ENCODE data around the gene NR1H2. TPM values are rescaled to one million over a fixed set of nuclear protein-coding genes. Genes with fewer than 3 reads are reported as not detected.

Gene NR1H2
- total RNA-seq, 1 experiment from 2014 or later: 40.3 TPM

DNA sequence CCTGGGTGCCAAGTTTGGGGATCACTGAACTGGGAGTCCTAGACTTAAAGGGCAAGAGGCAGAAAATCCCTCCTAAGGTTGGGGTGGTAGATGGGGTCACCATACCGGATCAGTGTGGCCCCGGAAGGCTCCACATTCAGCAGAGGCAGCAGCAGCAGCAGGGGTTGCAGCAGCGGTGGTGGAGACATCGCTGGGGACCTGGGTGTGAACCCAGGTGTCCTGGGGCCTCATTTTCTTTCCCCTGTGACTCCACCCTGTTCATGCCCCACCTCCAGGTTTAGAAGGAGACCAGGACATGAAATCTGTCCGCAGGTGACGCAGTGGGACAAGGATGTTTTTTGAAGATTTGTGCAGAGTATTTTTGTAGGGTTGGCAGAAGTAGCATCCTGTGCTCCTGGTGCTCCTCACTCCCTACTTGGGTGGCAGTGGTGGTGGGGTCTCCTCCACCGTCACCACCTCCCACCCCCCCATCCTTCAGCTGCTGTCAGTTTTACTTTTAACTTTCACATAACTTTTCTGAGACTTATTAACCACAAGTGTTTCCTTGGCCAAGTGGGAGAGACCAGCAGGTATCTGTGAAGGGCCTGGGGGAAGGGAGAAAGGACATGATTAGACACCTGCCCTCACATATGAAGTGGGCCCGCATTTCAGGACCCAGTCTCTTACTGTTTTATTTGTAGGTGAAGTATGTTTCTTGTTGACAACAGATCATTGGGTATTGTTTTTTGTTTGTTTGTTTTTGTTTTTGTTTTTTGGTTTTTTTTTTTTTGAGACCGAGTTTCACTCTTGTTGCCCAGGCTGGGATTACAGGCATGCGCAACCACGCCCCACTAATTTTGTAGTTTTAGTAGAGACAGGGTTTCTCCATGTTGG lies 10.6 kb upstream of the NR1H2 start, which contains the start of gene NAPSA:
Gene NAPSA, minus strand, starts transcription at position 206 of the 873 bp plus-strand sequence. Its CDS starts 18 bp downstream, at position 188.
- CTCF ChIA-PET: interaction anchor here (1.0 to 1.2 kb wide), 2 partner anchors 8 to 339 kb away, joined by 3 to 4 read pairs; no protein-coding TSS in a partner anchor

More for the DNA sequence above, 10.6 kb upstream of the NR1H2 start, which contains the start of gene NAPSA:
- Histone ChIP-seq H3K27ac (ENCODE audit: low read depth, low read length) (no peak within 1 kb of the TSS), H3K79me2 (ENCODE audit: insufficient read depth, low read length) (no peaks in the 10 kb centered on the region), H3K4me3 (replicated peaks in 1 of 2; ENCODE audit: low read depth in 1 of 2, low read length in 2 of 2) (no peak within 1 kb of the TSS), H3K4me1 (ENCODE audit: control insufficient read depth in 1 of 2, insufficient read depth in 2 of 2, low read length in 2 of 2) (peaks cover 3 to 20% of the 10 kb centered on the region in 2 experiments; a peak in 3 of 4 replicates), H3K9ac (ENCODE audit: low read length) (no peak within 1 kb of the TSS), H3K9me3 (ENCODE audit: control insufficient read depth in 1 of 2, insufficient read depth in 1 of 2, low read depth in 1 of 2, low read length in 2 of 2) (no peaks in the 10 kb centered on the region), H3K36me3 (ENCODE audit: control insufficient read depth in 1 of 2, insufficient read depth in 2 of 2, low read length in 2 of 2) (no peaks in the 10 kb centered on the region), H3K4me2 (ENCODE audit: low read length) (no peak within 1 kb of the TSS), H2AFZ (ENCODE audit: low read depth, low read length, poor library complexity, severe bottlenecking) (no peak within 1 kb of the TSS), H3K27me3 (ENCODE audit: insufficient read depth, low read length) (no peaks in the 10 kb centered on the region), H3K9me2 (ENCODE audit: insufficient read depth) (no peaks in the 10 kb centered on the region), H4K20me1 (ENCODE audit: insufficient read depth) (no peaks in the 10 kb centered on the region)
- TF ChIP-seq ZNF274 (IDR thresholded peaks at IDR 0.05; ENCODE audit: low read depth, low read length): no peak
- TF ChIP-seq EZH2 (IDR thresholded peaks at IDR 0.05): no peak
- TF ChIP-seq CBX3 (IDR thresholded peaks at IDR 0.05; ENCODE audit: low read depth): no peak
- TF ChIP-seq YY1 (IDR thresholded peaks at IDR 0.05; ENCODE audit: extremely low read depth, insufficient replicate concordance, low read depth, low read length): no peak
- no peak for TF ChIP-seq CTCF (IDR thresholded peaks at IDR 0.05 in 2 of 3, conservative IDR thresholded peaks at IDR 0.05 in 1 of 3; ENCODE audit: borderline replicate concordance in 1 of 3, insufficient read depth in 1 of 3, low read depth in 2 of 3, low read length in 2 of 3)
- TF ChIP-seq SP1 (IDR thresholded peaks at IDR 0.05; ENCODE audit: low read depth): no peak
- TF ChIP-seq, protein P1, sequence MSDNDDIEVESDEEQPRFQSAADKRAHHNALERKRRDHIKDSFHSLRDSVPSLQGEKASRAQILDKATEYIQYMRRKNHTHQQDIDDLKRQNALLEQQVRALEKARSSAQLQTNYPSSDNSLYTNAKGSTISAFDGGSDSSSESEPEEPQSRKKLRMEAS (IDR thresholded peaks at IDR 0.05): no peak
- TF ChIP-seq, protein P2, sequence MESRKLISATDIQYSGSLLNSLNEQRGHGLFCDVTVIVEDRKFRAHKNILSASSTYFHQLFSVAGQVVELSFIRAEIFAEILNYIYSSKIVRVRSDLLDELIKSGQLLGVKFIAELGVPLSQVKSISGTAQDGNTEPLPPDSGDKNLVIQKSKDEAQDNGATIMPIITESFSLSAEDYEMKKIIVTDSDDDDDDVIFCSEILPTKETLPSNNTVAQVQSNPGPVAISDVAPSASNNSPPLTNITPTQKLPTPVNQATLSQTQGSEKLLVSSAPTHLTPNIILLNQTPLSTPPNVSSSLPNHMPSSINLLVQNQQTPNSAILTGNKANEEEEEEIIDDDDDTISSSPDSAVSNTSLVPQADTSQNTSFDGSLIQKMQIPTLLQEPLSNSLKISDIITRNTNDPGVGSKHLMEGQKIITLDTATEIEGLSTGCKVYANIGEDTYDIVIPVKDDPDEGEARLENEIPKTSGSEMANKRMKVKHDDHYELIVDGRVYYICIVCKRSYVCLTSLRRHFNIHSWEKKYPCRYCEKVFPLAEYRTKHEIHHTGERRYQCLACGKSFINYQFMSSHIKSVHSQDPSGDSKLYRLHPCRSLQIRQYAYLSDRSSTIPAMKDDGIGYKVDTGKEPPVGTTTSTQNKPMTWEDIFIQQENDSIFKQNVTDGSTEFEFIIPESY (IDR thresholded peaks at IDR 0.05; ENCODE audit: extremely low read depth, insufficient replicate concordance, low read length): no peak
- TF ChIP-seq SRF (IDR thresholded peaks at IDR 0.05; ENCODE audit: low read depth): no peak
- TF ChIP-seq FOSL1 (IDR thresholded peaks at IDR 0.05; ENCODE audit: low read depth): no peak
- TF ChIP-seq, protein P3, sequence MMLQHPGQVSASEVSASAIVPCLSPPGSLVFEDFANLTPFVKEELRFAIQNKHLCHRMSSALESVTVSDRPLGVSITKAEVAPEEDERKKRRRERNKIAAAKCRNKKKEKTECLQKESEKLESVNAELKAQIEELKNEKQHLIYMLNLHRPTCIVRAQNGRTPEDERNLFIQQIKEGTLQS (IDR thresholded peaks at IDR 0.05): no peak
- TF ChIP-seq POLR2A (IDR thresholded peaks at IDR 0.05; ENCODE audit: borderline replicate concordance, extremely low read depth, insufficient read depth, insufficient read length): no peak
- no peak for TF ChIP-seq EGR1 (IDR thresholded peaks at IDR 0.05; ENCODE audit: low read depth)
- TF ChIP-seq, protein P4, sequence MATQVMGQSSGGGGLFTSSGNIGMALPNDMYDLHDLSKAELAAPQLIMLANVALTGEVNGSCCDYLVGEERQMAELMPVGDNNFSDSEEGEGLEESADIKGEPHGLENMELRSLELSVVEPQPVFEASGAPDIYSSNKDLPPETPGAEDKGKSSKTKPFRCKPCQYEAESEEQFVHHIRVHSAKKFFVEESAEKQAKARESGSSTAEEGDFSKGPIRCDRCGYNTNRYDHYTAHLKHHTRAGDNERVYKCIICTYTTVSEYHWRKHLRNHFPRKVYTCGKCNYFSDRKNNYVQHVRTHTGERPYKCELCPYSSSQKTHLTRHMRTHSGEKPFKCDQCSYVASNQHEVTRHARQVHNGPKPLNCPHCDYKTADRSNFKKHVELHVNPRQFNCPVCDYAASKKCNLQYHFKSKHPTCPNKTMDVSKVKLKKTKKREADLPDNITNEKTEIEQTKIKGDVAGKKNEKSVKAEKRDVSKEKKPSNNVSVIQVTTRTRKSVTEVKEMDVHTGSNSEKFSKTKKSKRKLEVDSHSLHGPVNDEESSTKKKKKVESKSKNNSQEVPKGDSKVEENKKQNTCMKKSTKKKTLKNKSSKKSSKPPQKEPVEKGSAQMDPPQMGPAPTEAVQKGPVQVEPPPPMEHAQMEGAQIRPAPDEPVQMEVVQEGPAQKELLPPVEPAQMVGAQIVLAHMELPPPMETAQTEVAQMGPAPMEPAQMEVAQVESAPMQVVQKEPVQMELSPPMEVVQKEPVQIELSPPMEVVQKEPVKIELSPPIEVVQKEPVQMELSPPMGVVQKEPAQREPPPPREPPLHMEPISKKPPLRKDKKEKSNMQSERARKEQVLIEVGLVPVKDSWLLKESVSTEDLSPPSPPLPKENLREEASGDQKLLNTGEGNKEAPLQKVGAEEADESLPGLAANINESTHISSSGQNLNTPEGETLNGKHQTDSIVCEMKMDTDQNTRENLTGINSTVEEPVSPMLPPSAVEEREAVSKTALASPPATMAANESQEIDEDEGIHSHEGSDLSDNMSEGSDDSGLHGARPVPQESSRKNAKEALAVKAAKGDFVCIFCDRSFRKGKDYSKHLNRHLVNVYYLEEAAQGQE (IDR thresholded peaks at IDR 0.05; ENCODE audit: low read depth): no peak
- TF ChIP-seq EZH2phosphoT487 (IDR thresholded peaks at IDR 0.05; ENCODE audit: borderline replicate concordance): no peak
- TF ChIP-seq CEBPB (IDR thresholded peaks at IDR 0.05; ENCODE audit: low read depth): no peak
- no peak for TF ChIP-seq POLR2AphosphoS5 (IDR thresholded peaks at IDR 0.05; ENCODE audit: low read depth, low read length)
- TF ChIP-seq ELF1 (IDR thresholded peaks at IDR 0.05; ENCODE audit: borderline replicate concordance, low read depth): no peak
- intact Hi-C loops (cut with micrococcal nuclease): loop anchor here (5.0 to 10.0 kb wide), 3 partner anchors 292 to 729 kb away; no protein-coding TSS in a partner anchor
- POLR2A ChIA-PET: no interaction called here
- BruUV-seq (replicated peaks): no TSS peak
- RAD21 ChIA-PET (ENCODE audit: low non-redundant PET in 1 of 2, low total read pairs in 2 of 2, uncharacterized antibody in 2 of 2, unreplicated experiment in 2 of 2): no interaction called here
- DNase-seq (ENCODE audit: low read depth, low spot score) (no peak), ATAC-seq (no peak)
